GM18870 (cell line): Measurements from ENCODE around the gene REM2.

ENCODE experiments used
- ATAC-seq: cut with Tn5 transposase; IDR thresholded peaks from one replicate; pipeline ENCODE4 v1.9.1; 2021; ENCODE audit warnings: moderate library complexity; ENCODE audit not compliant: unreplicated experiment

Gene REM2

DNA sequence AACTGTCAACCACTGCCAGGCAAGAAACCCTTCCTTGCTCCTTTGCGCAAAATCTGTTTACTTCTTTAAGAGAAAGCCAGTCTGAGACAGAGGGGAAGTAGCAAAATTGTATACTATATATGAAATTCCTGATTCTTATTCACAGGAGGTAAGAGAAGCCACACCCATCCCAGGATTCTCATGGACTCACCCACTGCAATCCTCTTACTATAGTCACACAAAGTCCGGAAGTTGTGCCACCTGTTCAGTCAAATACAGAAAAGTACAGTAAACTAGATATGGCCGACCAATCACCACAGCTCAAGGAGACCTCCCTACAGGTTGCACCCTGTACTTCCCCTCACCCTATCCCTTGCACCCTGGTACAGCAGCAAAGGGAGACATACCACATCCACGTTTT is 43.3 kb downstream of the REM2 start:
- no peak for ATAC-seq

DNA sequence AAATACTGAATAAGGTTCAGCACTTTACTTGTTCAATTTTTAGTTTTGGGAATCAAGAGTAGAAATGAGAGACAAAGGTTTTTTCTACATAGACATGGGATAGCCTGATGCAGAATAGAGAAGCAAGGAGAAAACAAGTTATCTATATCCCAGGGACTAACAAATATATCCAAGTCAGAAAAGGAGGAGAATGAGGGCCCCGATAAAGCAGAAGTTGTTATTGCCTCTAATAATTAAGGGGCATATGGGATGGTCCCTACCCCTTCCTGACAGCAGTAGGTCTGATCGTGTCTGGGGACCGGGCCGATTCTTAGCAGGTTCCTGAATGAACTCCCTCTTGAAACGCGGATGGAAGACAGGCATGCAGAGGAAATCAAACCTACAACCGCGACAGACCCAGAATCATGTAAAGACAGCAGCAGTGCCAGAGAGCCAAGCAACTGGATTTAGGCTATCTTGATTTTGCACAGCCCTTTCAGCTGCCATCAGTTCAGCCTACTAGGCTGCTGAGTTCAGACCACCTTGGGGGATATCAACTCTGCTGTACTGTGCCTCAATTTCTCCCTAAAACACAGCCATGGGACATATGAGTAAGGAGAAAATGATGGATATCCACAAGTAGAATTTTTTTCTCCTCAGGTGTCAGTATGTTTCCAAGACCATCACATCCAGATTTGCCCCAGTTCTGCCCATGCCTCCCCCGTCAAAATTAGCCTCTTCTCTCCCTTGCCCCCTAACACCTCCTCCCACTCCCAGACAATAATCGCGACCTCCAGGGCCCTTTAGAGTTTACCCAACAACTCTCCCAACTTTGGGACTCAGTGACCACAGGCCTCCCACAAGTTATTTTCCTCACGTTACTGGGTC is 45.4 kb downstream of the REM2 start:
- ATAC-seq, result no peak

DNA sequence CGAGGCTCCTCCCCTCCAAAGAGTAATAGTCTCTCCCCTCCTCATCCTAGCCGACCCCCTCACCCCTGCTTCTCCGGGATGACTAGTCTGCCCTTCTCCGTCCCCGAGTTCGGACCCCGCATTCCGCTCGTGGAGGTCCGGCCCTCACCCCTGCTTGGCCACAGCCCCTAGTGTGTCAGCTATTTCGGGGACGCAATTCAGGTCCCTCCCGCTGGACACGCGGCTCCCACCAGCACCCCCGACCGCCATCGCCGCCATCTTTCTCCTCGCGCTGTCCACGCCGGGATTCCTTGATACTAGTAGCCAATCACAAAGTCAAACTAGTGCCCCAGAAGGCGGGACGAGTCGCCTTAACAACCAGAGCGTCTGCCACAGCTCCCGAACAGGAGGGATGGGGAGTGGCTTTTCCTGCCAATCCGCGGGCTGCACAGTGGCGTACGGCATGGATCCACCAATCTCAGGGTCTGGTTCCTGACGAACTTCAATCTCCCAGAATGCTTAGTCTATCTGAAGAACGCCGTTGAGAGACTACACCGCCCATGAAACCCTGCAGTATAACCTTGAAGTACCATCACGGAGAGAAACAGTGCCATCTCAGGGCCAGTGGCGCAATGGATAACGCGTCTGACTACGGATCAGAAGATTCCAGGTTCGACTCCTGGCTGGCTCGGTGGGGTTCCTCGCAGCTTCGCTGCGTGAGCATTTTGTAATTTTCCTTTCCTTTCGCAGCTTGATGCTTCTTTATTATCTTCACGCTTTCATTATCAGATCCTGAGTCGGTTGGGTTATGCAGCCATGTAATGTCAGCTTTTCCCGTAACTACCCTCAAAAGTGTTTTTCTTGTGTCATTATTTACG is 46.3 kb downstream of the REM2 start, which contains the start of gene PRMT5:
PRMT5 (minus strand) TSS at position 273 of the 857 bp plus-strand sequence; CDS start at position 258, 15 bp downstream.
- ATAC-seq, result peak; percentile 91

DNA sequence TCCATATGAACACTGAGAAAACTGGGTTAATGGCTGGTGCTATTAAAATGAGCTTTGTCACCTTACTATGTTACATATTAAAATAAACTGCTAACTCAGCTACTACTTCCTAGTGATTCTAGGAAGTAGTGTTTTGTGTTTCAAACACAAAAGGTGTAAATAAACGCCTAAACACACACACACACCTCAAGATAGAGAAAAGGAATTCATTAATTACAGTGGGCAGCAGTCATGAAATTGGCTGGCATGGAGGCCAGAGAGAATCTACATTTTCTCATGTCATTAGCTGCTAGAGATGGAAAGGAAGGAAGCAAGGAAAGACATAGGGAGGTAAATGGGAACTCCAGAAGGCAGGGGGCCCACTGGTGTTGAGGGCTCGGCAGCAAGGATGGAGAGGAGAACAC is 46.9 kb downstream of the REM2 start:
- ATAC-seq, result no peak

DNA sequence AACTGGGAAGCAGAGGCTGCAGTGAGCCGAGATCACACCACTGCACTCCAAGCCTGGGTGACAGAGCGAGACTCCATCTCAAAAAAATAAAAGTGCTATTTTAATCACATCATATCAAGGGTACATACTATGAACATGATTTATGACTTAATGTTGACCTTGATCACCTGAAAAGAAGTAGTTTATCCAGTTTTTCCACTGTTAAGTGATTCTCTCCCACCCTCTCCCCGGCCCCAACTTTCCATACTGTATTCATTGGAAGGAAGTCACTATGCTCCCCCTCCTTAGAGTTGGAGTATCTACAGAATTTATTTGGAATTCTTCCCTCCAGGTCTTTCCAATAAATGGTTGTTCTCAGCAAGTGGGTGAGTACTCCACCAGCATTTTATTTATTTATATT is 49.1 kb downstream of the REM2 start:
- ATAC-seq, result no peak

DNA sequence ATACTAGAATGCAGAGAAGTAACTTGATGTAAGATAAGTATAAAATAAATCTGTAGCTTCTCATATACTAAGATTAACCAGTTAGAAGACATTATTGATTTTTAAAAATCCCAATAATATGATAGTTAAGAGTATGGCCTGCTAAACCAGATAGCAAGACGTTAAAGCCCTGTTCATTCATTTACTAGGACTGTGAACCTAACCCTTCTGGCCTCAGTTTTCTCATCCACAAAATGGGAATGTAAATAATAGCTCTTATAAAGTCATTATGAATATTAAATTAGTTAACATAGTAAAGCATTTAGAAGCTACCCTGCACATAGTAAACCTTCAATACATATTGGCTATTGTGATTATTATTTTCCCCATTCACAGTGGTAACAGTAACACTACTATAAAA is 52.1 kb downstream of the REM2 start:
- ATAC-seq, result no peak
